Neutrophil (primary cell): ENCODE data around the gene SRL.

Experiments used
- H3K27ac ChIP-seq: fragments of 200-600 bp; sonication (generic); 2 replicates; pipeline ENCODE4 v1.5.1; 2016; ENCODE audit warnings: mild to moderate bottlenecking, moderate library complexity
- H3K27me3 ChIP-seq: fragments of 200-600 bp; sonication (generic); 2 replicates; pipeline ENCODE4 v1.6.0; 2016; ENCODE audit warnings: mild to moderate bottlenecking
- H3K36me3 ChIP-seq: fragments of 200-600 bp; sonication (generic); 2 replicates; pipeline ENCODE4 v1.5.1; 2017
- H3K4me1 ChIP-seq, 2 experiments: fragments of 200-600 bp in 1 of 2; sonication (generic) in 1 of 2; 1 replicate in 1 of 2; 2 replicates in 1 of 2; pipeline versions ENCODE4 v1.5.1 to v1.6.1; 2013 to 2016; ENCODE audit warnings: low read depth in 1 of 2, low read length in 1 of 2, mild to moderate bottlenecking in 1 of 2, moderate library complexity in 1 of 2; ENCODE audit not compliant: control insufficient read depth in 1 of 2, insufficient read depth in 1 of 2
- H3K4me3 ChIP-seq, 2 experiments: fragments of 200-600 bp in 1 of 2; sonication (generic) in 1 of 2; 1 replicate in 1 of 2; 2 replicates in 1 of 2; pipeline ENCODE4 v1.5.1; 2013 to 2016; ENCODE audit warnings: low read depth in 1 of 2, low read length in 1 of 2, mild to moderate bottlenecking in 1 of 2, moderate library complexity in 1 of 2
- H3K9me3 ChIP-seq: fragments of 200-600 bp; sonication (generic); 2 replicates; pipeline ENCODE4 v1.5.1; 2016
- TF ChIP-seq, protein P1 (sequence below): fragments of 200-600 bp; sonication (generic); IDR thresholded peaks from 2 replicates; pipeline ENCODE4 v1.5.1; 2016; ENCODE audit warnings: antibody characterized with exemption

The SRL gene

DNA sequence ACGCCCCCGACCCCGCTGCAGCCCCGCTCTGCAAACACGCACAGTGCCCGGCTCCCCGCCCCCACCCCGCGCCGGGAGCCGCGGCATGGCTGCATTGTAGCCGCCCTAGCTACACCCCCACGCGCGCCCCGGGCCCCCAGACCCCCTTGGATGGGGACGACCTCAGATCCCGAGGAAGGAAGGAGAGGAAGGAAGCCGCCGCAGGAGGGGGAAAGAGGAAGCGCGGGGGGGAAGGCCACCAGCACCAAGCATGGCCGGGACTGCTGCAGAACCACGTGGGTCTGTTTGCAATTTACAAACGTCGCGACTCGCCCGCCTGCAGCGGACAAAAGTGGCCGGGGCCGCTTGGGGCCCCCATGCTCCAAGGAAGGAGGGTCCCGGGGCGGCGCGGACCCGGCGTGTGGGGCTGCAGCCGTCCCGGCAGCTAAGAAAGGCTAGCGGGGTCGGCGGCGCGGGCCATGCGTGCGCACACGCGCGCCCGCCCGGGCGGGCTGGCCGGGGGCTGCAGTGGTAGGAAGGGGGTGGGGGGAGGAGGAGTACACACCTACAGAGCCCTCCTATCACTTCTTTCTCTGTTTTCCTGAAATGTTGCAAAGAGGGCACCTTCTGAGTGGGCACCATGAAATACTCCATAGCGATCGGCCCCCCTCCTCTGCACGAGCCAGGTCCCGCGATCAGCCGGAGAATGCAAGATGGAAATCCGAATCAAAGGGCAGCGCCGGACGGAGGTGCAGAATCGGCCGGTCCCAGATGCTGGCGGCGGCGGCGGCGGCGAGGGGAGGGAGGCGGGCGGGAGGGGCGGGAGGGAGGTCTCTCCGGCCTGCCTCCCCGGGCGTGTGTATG lies 30.5 kb upstream of the SRL start:
- Histone ChIP-seq H3K27me3 (no peaks in the 10 kb centered on the region), H3K36me3 (no peaks in the 10 kb centered on the region), H3K4me3 (peak overlapping the region; percentile 80 to 91), H3K27ac (peak overlapping the region; percentile 89), H3K4me1 (peaks cover 28 to 32% of the 10 kb centered on the region in 2 experiments), H3K9me3 (no peaks in the 10 kb centered on the region)
- TF ChIP-seq, protein P1, sequence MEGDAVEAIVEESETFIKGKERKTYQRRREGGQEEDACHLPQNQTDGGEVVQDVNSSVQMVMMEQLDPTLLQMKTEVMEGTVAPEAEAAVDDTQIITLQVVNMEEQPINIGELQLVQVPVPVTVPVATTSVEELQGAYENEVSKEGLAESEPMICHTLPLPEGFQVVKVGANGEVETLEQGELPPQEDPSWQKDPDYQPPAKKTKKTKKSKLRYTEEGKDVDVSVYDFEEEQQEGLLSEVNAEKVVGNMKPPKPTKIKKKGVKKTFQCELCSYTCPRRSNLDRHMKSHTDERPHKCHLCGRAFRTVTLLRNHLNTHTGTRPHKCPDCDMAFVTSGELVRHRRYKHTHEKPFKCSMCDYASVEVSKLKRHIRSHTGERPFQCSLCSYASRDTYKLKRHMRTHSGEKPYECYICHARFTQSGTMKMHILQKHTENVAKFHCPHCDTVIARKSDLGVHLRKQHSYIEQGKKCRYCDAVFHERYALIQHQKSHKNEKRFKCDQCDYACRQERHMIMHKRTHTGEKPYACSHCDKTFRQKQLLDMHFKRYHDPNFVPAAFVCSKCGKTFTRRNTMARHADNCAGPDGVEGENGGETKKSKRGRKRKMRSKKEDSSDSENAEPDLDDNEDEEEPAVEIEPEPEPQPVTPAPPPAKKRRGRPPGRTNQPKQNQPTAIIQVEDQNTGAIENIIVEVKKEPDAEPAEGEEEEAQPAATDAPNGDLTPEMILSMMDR: peak; percentile 6

- Histone ChIP-seq H3K27ac (peak overlapping the region; percentile 89), H3K4me3 (peak overlapping the region; percentile 80 to 91), H3K4me1 (peaks cover 28 to 32% of the 10 kb centered on the region in 2 experiments), H3K36me3 (no peaks in the 10 kb centered on the region), H3K27me3 (no peaks in the 10 kb centered on the region), H3K9me3 (no peaks in the 10 kb centered on the region)
- TF ChIP-seq, protein P1: peak; percentile 32
Measured at GRCh38 chr16:4271176-4272113, 29.6 kb upstream of the SRL start.

DNA sequence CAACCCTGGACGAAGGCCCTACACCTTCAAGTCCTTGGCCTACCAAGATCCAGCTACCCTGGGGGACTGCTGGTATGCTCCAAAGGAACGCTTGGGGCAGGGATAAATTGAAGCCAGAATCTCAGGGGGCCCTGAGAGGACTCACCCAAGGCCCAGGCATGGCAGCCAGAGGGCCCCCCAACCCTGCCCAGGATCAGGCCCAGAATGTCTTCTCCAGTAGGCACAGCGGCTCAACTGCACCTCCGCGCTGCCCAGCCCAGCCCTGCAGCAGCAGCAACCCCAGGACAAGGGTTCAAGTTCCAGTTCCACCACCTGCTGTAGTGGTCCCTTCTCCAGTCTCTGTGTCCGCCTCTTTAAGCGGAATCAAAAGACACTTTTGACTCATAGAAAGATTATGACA lies 28.7 kb upstream of the SRL start:
- H3K4me1 ChIP-seq: peaks cover 28 to 32% of the 10 kb centered on the region in 2 experiments
- no peaks in the 10 kb centered on the region for H3K9me3 ChIP-seq
- TF ChIP-seq, protein P1: no peak
- no peaks in the 10 kb centered on the region for H3K27me3 ChIP-seq
- peak overlapping the region; percentile 80 to 91 for H3K4me3 ChIP-seq
- no peak overlapping the region for H3K27ac ChIP-seq
- H3K36me3 ChIP-seq: no peaks in the 10 kb centered on the region

GRCh38 chr16:4270091-4270490 lies 28.2 kb upstream of the SRL start:
- Histone ChIP-seq H3K36me3 (no peaks in the 10 kb centered on the region), H3K27ac (no peak overlapping the region), H3K4me3 (no peak overlapping the region), H3K27me3 (no peaks in the 10 kb centered on the region), H3K4me1 (peaks cover 28 to 32% of the 10 kb centered on the region in 2 experiments), H3K9me3 (no peaks in the 10 kb centered on the region)
- TF ChIP-seq, protein P1: no peak

- Histone ChIP-seq H3K4me3 (no peak overlapping the region), H3K27ac (no peak overlapping the region), H3K4me1 (peaks cover 6 to 7% of the 10 kb centered on the region in 2 experiments), H3K27me3 (no peaks in the 10 kb centered on the region), H3K36me3 (no peaks in the 10 kb centered on the region), H3K9me3 (no peaks in the 10 kb centered on the region)
- TF ChIP-seq, protein P1: no peak
Measured at GRCh38 chr16:4266372-4266771, 24.5 kb upstream of the SRL start.
